Stimulated activated naive B cell treated with anti-CD40 and anti-IgM and Interleukin-4, amounts not matched to agents 10 μg/mL and 1 μg/mL and 100 μg/mL, for 72 hours (primary cell): Measurements from ENCODE around the gene ZSCAN32.

Source experiments
- ATAC-seq, 2 donors: fragments of 150-1000 bp; cut with Tn5 transposase; replicated peaks; 2 replicates each; pipeline ENCODE4 v1.10.0; 2021; ENCODE audit warnings: moderate library complexity in 1 of 2
- DNase-seq: peaks from one replicate; pipeline ENCODE4 v3.0.0; 2021
- H3K27ac Mint-ChIP-seq: one replicate; pipeline ENCODE4 v1.8.0; 2022; ENCODE audit warnings: mild to moderate bottlenecking, mixed read lengths
- H3K27me3 Mint-ChIP-seq, 2 donors: one replicate each; pipeline ENCODE4 v1.8.0; 2022; ENCODE audit warnings: mixed read lengths in 2 of 2
- H3K36me3 Mint-ChIP-seq, 2 donors: one replicate each; pipeline ENCODE4 v1.8.0; 2022; ENCODE audit warnings: mixed read lengths in 2 of 2, mild to moderate bottlenecking in 1 of 2
- H3K4me1 Mint-ChIP-seq, 2 donors: one replicate each; pipeline ENCODE4 v1.8.0; 2022; ENCODE audit warnings: mixed read lengths in 2 of 2, mild to moderate bottlenecking in 1 of 2
- H3K4me3 Mint-ChIP-seq, 2 donors: one replicate each; pipeline ENCODE4 v1.8.0; 2022; ENCODE audit warnings: mild to moderate bottlenecking in 2 of 2, mixed read lengths in 2 of 2, moderate library complexity in 1 of 2
- H3K9me3 Mint-ChIP-seq, 2 donors: one replicate each; pipeline ENCODE4 v1.8.0; 2022; ENCODE audit warnings: mixed read lengths in 2 of 2, mild to moderate bottlenecking in 1 of 2

ZSCAN32 gene

GRCh38 chr16:3400779-3401688, at the start of gene ZSCAN32, which contains the start of gene ZNF174:
Gene ZSCAN32, minus strand, starts transcription at chr16:3401004. Its CDS starts 3,447 bp downstream, at chr16:3397557.
Gene ZNF174, plus strand, starts transcription at chr16:3401215. Its CDS starts 790 bp downstream, at chr16:3402005.
- Mint-ChIP-seq H3K9me3 (peaks cover 7 to 21% of the 10 kb centered on the region in 2 donors), H3K4me1 (peaks cover 29 to 40% of the 10 kb centered on the region in 2 donors), H3K27me3 (no peaks in the 10 kb centered on the region), H3K27ac (peak within 1 kb of the TSS; percentile 95), H3K4me3 (peak within 1 kb of the TSS; percentile 96 to 98), H3K36me3 (peaks cover 54 to 66% of the 10 kb centered on the region in 2 donors)
- ATAC-seq (peak; percentile 97), DNase-seq (peak; percentile 99)

DNA sequence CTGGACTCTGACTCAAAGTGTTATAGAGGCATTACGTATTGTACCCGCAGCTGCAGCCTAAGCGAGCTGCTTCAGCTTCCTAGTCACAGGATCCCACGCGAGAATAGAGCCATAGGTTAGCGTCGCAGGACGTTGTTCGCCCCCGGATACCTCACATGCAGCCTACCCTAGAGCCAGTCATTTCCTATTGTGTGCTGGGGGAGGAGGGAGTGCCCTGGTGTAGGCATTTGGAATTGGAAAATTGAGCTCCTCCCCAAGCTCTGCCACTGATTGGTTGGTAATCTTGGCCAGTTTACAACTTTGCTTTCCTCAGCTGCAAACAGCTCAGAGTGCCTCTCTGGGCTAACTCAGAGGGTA, 43.2 kb upstream of the ZSCAN32 start:
- peak; percentile 48 for DNase-seq
- H3K27ac Mint-ChIP-seq: peak overlapping the region; percentile 99

GRCh38 chr16:3443108-3444031, 42.6 kb upstream of the ZSCAN32 start, which contains the start of the genes NAA60 and ZNF597:
Gene NAA60, plus strand, starts transcription at chr16:3443680. Its CDS starts 32,548 bp downstream, at chr16:3476228.
Gene ZNF597, minus strand, starts transcription at chr16:3443504. Its CDS starts 351 bp downstream, at chr16:3443153.
- peak; percentile 92 to 98 for ATAC-seq
- DNase-seq: peak; percentile 82
- H3K4me3 Mint-ChIP-seq: peak within 1 kb of the TSS; percentile 89 to 98
- peaks cover 0 to 5% of the 10 kb centered on the region in 2 donors for H3K4me1 Mint-ChIP-seq
- peak within 1 kb of the TSS; percentile 99 for H3K27ac Mint-ChIP-seq
- H3K9me3 Mint-ChIP-seq: peaks cover 7% of the 10 kb centered on the region in 2 donors
- H3K36me3 Mint-ChIP-seq: peaks cover 26 to 39% of the 10 kb centered on the region in 2 donors
- peaks cover 7 to 8% of the 10 kb centered on the region in 2 donors for H3K27me3 Mint-ChIP-seq

More for the DNA sequence above, 43.2 kb upstream of the ZSCAN32 start:
- H3K4me1 Mint-ChIP-seq: peaks cover 0 to 5% of the 10 kb centered on the region in 2 donors
- ATAC-seq: peak; percentile 65 to 81
- H3K4me3 Mint-ChIP-seq: peak overlapping the region; percentile 89 to 98
- H3K36me3 Mint-ChIP-seq: peaks cover 21 to 35% of the 10 kb centered on the region in 2 donors
- peaks cover 7 to 9% of the 10 kb centered on the region in 2 donors for H3K27me3 Mint-ChIP-seq
- H3K9me3 Mint-ChIP-seq: peaks cover 7% of the 10 kb centered on the region in 2 donors

GRCh38 chr16:3439637-3440036, 38.8 kb upstream of the ZSCAN32 start:
- no peak overlapping the region for H3K27ac Mint-ChIP-seq

DNA sequence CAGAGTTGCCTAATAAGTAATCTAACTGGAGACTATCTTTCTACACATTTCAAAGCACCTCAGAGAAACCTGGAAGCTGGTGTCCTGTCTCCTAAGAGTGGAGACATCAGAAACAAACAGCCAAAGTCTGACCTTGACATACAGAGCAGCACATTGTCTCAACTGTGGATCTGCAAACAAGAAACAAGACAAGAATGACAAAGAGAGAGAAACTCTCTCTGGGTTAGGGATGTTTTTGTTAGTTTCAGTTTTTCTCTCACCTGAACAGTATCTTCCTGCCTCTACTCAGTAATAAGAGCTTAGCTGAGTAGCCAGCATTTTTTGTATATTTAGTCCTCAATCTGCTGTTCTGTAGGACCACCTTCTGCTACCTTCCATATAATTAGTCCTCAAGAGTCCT, 33.6 kb upstream of the ZSCAN32 start:
- DNase-seq (no peak), ATAC-seq (no peak)
- Mint-ChIP-seq H3K36me3 (peaks cover 36 to 54% of the 10 kb centered on the region in 2 donors), H3K4me1 (peaks cover 3 to 5% of the 10 kb centered on the region in 2 donors), H3K9me3 (peaks cover 0 to 11% of the 10 kb centered on the region in 2 donors), H3K4me3 (no peak overlapping the region), H3K27me3 (peaks cover 3 to 18% of the 10 kb centered on the region in 2 donors), H3K27ac (no peak overlapping the region)

More at GRCh38 chr16:3439637-3440036, 38.8 kb upstream of the ZSCAN32 start:
- Mint-ChIP-seq H3K36me3 (peaks cover 25 to 47% of the 10 kb centered on the region in 2 donors), H3K27me3 (peaks cover 9 to 19% of the 10 kb centered on the region in 2 donors), H3K4me1 (peaks cover 0 to 5% of the 10 kb centered on the region in 2 donors), H3K4me3 (no peak overlapping the region), H3K9me3 (peaks cover 7% of the 10 kb centered on the region in 2 donors)
- no peak for DNase-seq
- ATAC-seq: no peak

DNA sequence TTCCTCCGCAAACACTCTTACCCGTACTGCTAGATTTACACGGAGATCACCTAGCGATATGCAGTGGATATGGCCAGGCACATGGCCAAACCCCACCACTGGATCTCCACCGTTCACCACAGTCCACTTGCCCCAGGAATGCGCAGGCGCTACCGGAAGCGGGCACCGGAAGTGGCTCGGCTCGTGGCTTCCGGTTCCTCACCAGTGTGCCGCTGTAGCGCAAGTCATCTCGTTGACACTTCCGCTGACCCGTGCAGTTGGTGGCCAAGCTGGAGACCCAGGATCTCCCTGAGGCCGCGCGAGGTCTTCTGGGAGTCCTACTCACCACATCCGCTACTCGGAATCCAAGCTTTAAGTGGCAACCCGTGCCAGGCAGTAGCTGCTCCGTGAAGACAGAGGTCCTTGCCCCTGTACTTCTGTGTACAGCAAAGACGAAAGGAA, 31.0 kb upstream of the ZSCAN32 start:
- DNase-seq (peak; percentile 69), ATAC-seq (peak; percentile 97 to 98)
- Mint-ChIP-seq H3K27ac (peak overlapping the region; percentile 85), H3K9me3 (peaks cover 0 to 11% of the 10 kb centered on the region in 2 donors), H3K4me3 (peak overlapping the region; percentile 85 to 89), H3K27me3 (peaks cover 3 to 10% of the 10 kb centered on the region in 2 donors), H3K36me3 (peaks cover 26 to 42% of the 10 kb centered on the region in 2 donors), H3K4me1 (peaks cover 3 to 5% of the 10 kb centered on the region in 2 donors)

DNA sequence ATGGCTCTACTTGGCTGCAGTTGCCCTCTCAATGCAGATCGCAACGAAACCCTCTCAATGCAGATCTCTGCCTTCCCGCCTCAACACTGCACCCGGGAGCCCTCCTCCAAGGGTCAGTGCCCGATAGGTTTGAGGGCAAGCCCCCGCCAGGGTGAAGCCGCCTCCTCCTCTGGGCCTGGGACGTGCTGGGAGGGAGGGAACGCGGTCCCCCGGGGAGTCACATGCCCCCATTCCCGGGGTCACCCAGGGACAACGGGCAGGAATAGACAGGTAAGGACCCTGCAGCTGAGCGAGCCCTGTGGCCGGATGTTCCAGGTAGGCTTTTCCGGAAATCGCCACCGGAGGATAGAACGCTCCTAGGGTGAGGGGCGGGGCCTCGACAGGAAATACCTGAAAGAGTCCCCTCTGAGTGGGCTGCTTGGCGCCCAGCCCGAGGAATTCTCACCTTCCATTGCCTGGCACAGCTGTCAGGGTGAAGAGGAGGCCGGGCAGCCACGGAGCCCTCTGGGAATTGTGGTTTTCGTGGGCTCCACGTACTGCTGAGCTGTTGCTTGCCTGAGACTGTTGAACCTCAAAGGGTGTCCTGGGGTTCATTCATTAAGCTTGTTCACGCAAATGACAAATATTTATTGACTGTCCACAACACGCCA, 13.1 kb upstream of the ZSCAN32 start:
- no peaks in the 10 kb centered on the region for H3K4me1 Mint-ChIP-seq

GRCh38 chr16:3408561-3409197, 7.9 kb upstream of the ZSCAN32 start:
- DNase-seq: no peak
- Mint-ChIP-seq H3K4me1 (peaks cover 0 to 1% of the 10 kb centered on the region in 2 donors), H3K27me3 (no peaks in the 10 kb centered on the region), H3K36me3 (peaks cover 77 to 87% of the 10 kb centered on the region in 2 donors), H3K4me3 (no peak overlapping the region), H3K27ac (no peak overlapping the region), H3K9me3 (peaks cover 28 to 36% of the 10 kb centered on the region in 2 donors)
- ATAC-seq: no peak

More for the DNA sequence above, 13.1 kb upstream of the ZSCAN32 start:
- ATAC-seq: peak; percentile 33 to 53
- no peak for DNase-seq
- H3K9me3 Mint-ChIP-seq: peaks cover 25 to 27% of the 10 kb centered on the region in 2 donors
- no peak overlapping the region for H3K27ac Mint-ChIP-seq
- H3K4me3 Mint-ChIP-seq: no peak overlapping the region
- no peaks in the 10 kb centered on the region for H3K27me3 Mint-ChIP-seq
- peaks cover 33 to 44% of the 10 kb centered on the region in 2 donors for H3K36me3 Mint-ChIP-seq

- peak overlapping the region; percentile 95 for H3K27ac Mint-ChIP-seq
- ATAC-seq: no peak
- peaks cover 55 to 66% of the 10 kb centered on the region in 2 donors for H3K36me3 Mint-ChIP-seq
- peaks cover 24 to 31% of the 10 kb centered on the region in 2 donors for H3K4me1 Mint-ChIP-seq
- DNase-seq: no peak
- no peaks in the 10 kb centered on the region for H3K27me3 Mint-ChIP-seq
- H3K9me3 Mint-ChIP-seq: peaks cover 8 to 18% of the 10 kb centered on the region in 2 donors
- H3K4me3 Mint-ChIP-seq: peak overlapping the region; percentile 96 to 98
Observed at GRCh38 chr16:3401719-3402397, 1.1 kb upstream of the ZSCAN32 start.

DNA sequence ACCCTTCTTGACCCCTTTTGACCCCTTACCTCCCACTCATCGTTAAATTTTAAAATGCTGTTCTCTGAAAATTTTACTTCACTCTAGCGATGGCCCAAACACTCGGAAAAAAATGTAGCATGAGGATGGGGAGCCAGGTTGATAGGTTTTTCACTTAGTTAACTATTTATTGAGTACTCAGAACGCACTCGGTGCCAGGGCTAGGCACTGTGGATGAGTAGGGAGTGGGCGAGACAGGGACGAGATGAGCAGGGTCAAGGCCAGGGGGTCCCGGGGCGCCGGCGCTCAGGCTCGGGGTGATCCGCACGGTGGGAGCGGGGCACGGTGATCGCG, 392 bp downstream of the ZSCAN32 start:
- Mint-ChIP-seq H3K4me3 (peak overlapping the region; percentile 96 to 98), H3K27me3 (no peaks in the 10 kb centered on the region), H3K27ac (peak overlapping the region; percentile 95), H3K4me1 (peaks cover 30 to 43% of the 10 kb centered on the region in 2 donors), H3K9me3 (peaks cover 7 to 17% of the 10 kb centered on the region in 2 donors), H3K36me3 (peaks cover 55 to 65% of the 10 kb centered on the region in 2 donors)
- DNase-seq (no peak), ATAC-seq (peak in 1 of 2 donors; percentile 45)

DNA sequence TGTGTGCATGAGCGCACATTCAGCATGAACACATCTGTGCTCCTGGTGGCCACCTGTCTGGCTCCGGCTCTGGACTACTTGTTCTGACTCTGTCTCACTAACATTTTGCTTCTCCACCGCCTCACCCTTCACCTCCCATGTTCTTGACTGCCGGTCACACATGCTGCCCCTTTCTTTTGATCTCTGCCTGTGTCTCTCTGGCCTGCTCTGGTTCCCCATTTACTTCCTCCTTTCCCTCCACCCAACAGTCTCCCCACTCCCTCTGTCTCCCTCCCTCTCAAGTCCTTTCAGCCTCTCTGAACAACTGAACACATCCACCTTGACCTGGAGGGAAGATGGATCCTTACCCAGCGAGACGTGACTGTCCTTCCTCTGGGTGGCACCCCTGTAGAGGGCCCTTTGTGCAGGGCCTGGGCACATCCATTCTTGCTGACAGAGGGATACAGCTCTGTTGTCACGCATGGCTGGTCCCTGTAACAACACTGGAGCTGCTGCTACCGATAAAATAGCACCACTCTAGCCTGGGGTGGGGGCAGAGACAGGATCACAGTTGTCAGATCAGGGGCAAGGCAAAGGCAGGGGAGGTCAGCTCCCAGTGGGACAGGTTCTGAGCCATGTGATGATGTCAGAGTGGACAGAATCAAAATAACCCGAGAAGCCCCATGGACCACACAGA, 11.0 kb downstream of the ZSCAN32 start:
- Mint-ChIP-seq H3K27me3 (no peaks in the 10 kb centered on the region), H3K4me3 (no peak overlapping the region), H3K4me1 (peaks cover 9 to 17% of the 10 kb centered on the region in 2 donors), H3K36me3 (peaks cover 72 to 85% of the 10 kb centered on the region in 2 donors), H3K9me3 (peaks cover 37 to 38% of the 10 kb centered on the region in 2 donors), H3K27ac (peak overlapping the region; percentile 60)
- DNase-seq (no peak), ATAC-seq (no peak)

- Mint-ChIP-seq H3K27ac (no peak overlapping the region), H3K4me3 (no peak overlapping the region), H3K4me1 (peaks cover 3 to 10% of the 10 kb centered on the region in 2 donors), H3K27me3 (no peaks in the 10 kb centered on the region), H3K9me3 (peaks cover 41 to 44% of the 10 kb centered on the region in 2 donors), H3K36me3 (peaks cover 76 to 85% of the 10 kb centered on the region in 2 donors)
- ATAC-seq (no peak), DNase-seq (no peak)
Observed at GRCh38 chr16:3388325-3388724, 12.5 kb downstream of the ZSCAN32 start.
